DMS79 (cell line): ENCODE results near the gene FOXJ2.
"Not testable (repeated sequence)": the region's sequence is repeated elsewhere in the genome, so short reads cannot be mapped to it uniquely, and the experiment has no call there.

Experiments
- DNase-seq: peaks from one replicate; lab custom pipeline; 2025; lab: John Stamatoyannopoulos, UW

FOXJ2 gene

DNA sequence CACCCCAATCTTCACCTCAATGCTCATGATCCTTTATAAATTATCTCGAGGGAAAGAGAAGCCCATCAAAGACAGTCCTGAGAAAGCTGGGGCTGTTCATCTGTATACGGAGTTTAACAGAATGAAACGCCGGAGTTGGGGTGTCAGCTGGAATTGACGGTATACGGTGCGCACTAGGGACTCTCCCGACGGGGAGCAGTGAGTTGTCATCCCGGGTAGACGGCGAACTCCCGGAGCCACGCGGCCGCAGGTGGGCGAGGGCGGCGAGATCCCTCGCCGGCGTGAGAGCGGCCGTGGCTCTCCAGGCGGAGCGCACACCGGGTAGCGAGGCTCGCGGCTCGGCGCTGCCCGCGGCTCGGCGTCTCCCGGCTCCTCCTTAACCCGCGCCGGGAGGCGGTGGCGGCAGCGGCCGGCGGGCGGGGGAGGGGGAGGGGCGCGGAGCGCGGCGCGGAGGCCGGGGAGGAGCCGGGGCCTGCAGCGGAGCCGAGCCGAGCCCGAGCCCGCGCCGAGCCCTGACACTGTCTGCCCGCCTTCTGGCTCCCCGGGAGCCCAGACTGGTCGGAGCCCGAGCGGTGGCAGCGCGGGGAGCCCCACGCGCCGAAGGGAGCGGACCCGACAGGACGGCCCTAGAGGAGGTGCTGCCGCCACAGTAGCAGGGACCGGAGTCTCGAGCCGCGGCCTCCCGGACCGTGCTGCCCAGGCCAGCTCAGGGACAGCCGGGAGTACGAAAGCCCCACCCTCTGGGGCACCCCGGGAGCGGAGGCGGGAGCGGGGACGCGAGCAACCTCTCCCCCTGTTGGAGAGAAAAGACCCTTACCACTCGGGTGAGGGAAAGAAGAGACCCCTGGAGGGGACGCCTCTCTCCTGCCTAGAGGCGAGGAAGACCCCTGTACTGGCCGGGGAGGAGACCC lies at the start of gene FOXJ2:
Gene FOXJ2 (plus strand): TSS at position 475 of the 911 bp plus-strand sequence. CDS start 7,117 bp downstream, outside the sequence.
- no peak for DNase-seq

DNA sequence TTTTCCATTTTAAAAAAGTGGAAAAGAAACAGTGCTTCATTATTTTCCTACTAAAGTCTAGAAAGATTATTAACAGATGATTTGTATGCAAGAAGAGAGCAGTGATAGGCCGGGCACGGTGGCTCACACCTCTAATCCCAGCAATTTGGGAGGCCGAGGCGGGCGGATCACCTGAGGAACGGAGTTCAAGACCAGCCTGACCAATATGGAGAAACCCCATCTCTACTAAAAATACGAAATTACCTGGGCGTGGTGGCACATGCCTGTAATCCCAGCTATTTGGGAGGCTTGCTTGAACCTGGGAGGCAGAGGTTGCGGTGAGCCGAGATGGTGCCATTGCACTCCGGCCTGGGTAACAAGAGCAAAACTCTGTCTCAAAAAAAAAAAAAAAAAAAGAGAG lies 49.5 kb upstream of the FOXJ2 start:
- DNase-seq: not testable (repeated sequence)

DNA sequence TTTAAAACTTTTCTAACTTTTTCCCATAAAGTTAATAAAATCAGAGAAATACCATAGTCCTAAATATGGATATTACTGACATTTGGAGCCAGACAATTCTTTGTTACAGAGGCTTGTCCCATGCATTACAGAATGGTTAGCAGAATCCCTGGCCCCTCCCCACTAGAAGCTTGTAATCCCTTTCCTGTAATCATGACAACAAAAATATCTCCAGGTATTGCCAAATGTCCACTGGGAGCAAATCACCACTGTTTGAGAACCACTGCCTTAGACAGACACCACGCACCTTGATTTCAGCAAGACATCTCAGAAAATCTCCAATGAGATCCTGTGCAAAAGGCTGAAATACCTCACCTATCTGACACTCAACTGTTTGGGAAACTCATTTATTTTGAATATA lies 49.1 kb upstream of the FOXJ2 start:
- DNase-seq: not testable (repeated sequence)

DNA sequence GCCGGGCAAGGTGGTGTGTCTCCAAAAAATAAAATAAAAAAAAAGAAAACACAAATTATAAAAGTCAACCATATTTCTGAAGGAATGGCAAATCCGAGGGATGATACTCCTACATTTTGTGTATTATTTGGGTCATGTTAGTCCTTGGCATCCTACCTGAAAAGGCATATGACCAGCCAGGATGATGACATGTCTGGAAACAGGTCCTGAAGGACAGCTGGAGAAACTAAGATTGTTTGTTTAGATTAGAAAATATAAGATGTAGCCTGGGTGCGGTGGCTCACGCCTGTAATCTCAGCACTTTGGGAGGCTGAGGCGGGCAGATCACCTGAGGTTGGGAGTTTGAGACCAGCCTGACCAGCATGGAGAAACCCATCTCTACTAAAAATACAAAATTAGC lies 47.6 kb upstream of the FOXJ2 start:
- no peak for DNase-seq

DNA sequence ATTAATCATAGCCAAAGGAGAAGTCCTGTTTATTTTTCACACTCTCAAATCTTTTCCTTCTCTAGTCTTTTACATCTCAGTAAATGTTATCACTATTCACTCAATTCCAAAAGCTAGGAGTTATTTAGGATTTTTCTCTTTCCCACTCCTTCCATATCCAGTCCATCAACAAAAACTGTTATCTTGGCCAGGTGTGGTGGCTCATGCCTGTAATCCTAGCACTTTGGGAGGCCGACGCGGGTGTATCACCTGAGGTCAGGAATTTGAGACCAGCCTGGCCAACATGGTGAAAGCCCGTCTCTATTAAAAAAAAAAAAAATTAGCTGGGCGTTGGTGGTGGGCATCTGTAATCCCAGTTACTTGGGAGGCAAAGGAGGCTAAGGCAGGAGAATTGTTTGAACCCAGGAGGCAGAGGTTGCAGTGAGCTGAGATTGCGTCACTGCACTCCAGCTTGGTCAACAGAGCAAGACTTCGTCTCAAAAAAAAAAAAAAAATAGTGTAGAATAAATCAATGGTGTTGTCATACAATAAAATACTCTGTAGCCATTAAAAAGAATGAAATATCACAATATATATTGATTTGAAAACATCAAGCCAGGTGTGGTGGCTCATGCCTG lies 46.6 kb upstream of the FOXJ2 start:
- no peak for DNase-seq

DNA sequence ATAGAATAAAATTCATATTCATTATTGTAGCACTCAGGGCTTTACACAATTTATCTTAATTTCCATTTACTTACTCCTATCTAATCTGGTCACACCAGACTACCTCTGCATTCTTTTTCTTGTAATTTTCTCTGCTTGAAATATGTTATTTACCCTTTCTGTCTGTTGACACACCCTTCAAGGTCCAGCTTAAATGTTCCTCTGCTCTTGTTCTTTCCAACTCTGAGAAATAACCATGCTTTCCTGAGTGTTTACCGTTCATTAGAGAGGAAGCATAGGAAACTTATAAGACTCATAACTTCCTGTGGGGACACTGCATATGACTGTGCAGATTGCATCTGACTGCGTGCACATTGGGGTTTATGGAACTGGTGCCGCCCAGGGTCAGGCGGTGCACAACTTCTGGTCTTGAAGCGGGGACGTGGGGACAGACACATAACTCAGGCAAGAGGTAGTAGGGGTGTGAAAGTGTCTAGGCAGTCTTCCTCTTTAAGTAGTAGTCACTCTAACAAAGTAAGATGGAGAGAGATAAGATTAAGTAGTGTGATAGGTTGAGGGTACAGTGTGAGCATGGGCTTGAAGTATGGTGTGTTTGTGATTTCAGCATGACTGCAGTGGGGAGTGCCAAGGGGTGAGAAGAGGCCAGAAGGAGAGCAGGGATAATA lies 42.6 kb upstream of the FOXJ2 start:
- no peak for DNase-seq

DNA sequence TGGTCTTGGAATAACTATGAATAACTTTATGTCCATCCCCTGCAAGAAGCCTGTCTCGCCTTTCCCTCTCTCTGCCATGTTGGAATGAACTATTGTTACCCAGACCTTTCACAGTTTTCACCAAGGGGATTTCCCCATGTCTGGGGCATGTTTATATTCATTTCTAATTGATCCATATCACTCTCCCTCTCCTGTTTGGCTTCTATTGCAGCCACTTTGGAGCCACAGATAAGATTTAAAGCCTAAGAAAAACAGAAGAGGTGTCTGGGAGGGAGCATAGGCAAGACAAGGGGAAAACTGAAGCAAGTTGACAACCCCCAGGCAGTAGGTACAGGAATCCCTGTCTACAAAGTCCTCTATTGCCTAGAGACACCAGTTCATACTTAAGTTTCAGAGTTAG lies 41.0 kb upstream of the FOXJ2 start:
- no peak for DNase-seq

DNA sequence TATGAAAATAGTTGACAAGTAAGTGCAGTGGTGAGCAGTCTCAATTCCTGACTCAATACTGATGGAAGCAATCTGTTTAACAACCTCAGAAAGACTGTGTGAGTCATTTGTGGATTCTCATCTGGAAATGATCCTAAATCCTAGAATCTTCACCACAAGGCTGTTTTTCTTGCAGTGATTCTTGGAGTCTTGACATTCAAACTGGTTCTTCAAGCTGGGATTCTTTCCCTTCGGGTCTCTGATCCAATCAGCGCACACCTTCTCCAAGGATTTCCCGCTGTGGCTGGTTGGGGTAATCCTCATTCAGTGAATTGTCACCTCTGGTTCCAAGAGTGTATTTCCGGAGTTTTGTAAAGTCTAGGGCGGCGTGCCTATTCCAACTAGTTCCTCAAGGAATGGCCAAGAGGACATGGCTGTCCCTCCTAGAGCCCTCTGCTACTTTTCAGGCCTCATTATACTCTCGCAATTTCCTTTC lies 37.7 kb upstream of the FOXJ2 start:
- no peak for DNase-seq

DNA sequence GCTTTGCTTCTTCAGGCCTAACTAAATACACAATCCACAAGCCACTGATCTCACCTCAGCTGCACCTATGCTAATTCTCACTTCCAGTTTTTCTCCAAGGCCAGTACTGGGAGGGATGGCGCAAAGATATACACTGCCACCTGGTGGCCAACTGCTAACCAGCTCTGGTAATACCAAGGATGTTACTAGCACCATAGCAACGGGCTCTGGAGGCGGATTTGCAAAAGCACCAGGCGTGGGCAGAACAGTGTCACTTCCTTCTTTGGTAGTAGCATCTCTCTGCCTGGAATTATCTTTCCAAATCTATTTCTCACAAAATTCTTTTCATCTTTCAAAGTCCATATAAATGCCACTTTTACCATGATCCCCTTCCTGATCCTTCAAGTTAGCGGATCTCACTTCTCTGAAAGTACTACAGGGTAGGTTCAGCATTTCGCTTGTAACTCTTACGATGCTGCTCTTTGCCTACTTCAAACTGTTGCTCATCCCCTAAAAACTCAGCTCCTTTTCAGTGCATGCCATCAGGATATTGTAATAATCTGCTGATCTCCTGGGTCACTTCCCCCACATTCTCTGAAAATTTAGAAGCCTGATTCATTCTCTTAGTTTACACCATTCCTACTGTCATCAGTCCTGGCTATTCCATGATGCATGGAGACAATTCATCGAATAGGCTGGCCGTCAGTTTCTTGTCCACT lies 37.1 kb upstream of the FOXJ2 start:
- DNase-seq: peak; percentile 14

DNA sequence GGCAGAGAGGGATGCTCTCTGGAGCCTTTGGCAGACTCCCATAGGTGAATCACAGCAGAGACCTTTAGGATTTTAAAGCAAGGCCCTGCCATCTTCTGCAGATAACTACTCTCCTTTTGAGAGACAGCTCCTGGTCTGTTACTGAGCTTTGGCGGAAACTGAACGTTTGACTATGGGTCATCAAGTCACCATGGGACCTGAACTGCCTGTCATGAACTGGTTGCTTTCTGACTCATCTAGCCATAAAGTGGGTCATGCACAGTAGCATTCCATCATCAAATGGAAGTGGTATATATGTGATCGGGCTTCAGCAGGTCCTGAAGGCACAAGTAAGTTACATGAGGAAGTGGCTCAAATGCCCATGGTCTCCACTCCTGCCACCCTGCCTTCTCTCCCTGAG lies 31.7 kb upstream of the FOXJ2 start:
- DNase-seq: not testable (repeated sequence)

DNA sequence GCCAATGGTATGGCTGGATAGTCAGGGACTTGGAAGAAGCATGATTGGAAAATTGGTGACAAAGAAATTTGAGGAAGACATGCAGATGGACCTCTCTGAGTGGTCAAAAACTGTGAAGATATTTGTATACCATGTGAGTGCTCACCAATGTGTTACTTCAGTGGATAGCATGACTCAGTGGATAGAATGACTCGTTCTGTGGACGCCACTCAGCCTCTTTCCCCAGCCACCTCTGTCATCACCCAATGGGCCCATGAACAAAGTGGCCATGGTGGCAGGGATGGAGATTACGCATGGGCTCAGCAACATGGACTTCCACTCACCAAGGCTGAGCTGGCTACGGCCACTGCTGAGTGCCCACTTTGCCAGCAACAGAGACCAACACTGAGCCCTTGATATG lies 31.0 kb upstream of the FOXJ2 start:
- DNase-seq: not testable (repeated sequence)

DNA sequence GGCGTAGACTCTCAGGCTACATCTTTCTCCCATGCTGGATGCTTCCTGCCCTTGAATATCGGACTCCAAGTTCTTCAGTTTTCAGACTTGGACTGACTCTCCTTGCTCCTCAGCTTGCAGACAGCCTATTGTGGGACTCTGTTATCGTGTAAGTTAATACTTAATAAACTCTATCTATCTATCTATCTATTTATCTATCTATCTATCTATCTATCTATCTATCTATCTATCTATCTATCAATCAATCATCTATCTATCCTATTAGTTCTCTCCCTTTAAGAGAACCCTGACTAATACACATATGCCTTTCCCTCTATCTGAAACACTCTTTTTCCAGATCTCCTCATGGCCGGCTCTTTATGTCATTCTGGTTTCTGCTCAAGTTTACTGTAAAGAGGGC lies 27.6 kb upstream of the FOXJ2 start:
- not testable (repeated sequence) for DNase-seq

DNA sequence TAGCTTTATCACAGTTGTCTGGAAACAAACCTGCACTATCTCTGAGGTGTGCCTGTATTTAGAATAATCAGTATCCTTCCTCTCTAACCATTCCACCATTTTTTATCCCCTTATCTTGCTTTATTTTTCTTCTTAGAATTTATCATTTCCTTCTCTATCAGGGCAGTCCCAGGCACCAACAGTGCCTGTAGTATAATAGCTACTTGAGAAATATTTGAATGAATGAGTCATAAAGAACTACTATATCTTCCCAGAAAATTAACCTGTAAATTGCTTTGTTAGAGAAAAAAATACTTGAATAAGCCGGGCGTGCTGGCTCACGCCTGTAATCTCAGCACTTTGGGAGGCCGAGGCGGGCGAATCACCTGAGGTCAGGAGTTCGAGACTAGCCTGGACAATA lies 21.2 kb upstream of the FOXJ2 start:
- no peak for DNase-seq

DNA sequence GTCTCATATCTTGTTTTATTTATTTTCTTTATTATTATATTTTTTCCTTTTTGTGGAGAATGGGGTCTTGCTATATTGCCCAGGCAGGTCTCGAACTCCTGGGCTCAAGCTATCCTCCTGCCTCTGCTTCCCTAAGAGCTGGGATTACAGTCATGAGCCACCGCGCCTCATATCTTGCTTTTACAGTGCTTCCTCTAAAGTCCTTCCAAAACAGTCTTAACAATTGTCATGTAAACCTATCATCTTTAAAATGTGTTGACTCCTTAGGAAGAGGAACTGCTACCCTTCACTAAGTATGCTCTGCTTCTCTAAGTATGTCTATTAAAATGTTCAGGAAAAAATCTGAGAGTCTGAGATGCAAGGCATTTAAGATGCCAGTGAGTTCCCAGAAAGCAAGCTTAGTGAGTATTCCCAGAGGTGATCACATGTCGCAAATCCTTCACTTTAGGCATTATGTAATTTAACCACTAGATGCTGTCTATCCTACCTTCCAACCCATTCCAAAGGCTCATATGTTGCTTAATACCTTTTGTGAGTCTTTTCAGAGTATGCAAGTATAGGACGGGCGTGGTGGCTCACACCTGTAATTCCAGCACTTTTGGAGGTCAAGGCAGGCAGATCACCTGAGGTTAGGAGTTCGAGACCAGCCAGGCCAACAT lies 19.7 kb upstream of the FOXJ2 start:
- DNase-seq: no peak

DNA sequence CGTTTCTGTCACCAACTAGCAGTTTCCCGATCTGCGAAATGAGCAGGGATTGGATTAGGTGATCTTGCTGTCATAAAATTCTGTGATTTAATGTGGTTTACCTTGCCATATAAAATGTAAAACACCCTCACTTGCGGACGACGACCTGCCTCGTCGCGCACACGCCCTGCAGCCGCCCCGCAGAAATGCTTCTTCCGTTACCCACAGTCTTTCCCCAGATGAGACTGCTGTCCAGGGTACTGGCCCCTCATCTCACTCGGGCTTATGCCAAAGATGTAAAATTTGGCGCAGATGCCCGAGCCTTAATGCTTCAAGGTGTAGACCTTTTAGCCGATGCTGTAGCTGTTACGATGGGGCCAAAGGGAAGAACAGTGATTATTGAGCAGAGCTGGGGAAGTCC lies 17.7 kb upstream of the FOXJ2 start:
- DNase-seq: no peak

DNA sequence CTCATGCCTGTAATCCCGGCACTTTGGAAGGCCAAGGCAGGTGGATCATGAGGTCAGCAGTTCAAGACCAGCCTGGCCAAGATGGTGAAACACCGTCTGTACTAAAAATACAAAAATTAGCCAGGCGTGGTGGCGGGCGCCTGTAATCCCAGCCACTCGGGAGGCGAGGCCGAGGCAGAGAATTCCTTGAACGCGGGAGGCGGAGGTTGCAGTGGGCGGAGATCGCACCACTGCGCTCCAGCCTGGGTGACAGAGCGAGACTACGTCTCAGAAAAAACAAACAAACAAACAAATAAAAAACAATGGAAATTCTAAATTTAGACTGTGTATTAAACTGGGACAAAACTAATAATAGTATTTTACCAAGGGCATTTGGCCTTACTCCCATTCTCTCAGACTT lies 14.3 kb upstream of the FOXJ2 start:
- not testable (repeated sequence) for DNase-seq

DNA sequence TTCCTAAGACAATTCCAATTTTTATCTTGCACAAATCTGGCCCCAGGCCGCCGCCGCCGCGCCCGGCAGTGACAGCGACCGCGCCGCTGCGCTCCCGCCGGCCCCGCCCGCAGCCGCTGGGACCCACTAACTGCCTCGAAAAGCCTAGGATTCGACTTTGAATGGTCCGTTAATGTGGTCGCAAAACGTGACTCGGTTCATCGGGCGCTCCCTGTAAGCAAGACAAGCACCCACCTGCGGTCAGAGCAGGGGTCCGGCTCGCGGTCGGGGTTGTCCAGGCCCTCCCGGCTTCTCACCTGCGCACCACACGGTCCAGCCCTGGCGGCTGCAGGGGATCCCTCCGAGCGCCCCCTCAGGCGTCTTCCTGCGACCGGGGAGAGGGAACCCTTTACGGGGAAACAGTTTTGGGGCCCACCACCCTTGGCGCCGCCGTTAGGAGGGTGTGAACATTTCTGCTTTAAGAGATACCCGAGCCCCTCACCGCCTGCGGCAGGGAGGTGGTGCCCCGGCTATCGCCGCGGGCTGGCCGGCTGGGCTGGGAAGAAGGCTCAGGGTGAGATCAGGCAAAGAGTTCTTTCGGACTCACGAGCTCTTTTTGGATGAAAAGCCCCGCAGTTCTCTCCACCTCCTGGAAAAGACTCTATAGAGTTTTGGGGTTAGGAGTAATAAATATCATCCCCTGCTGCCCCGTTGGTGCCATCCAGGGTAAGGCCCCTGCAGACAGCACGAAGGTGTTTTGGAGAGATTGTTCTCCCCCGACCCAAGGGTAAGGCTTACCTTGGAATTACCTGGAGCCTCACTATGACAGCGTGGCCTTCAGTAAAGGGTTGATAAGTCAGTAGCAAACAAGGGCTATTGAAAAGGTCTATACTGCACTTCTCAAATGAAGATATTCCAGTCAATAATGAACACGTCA lies 13.6 kb upstream of the FOXJ2 start:
- no peak for DNase-seq

DNA sequence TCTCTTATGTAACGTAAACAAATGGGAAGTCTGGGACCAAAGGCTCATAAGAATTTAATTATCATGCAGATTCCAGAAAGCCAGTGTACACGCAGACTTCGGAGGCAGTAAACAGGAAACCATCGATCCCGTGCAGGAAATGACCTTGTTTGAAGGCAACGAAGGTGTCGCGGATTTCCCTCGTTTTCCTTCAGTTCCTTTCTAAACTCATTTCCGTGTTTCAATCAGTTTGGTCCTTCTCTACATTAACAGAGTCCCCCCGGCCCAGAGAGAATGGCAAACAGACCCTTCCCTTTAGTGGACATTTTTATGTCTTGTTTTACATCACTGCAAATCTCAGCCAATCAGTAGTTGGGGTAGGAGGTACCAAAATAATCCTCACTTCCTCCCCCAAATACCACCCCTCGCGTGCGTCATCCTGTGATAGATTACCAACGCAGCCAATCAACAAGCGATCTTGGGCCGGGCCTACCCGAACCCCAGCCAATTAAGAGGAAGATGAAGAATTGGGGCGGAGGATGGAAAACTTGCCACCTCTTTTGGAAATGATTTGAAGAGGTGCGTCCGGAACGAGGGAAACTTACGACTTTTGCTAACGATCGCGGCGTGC lies 6.1 kb upstream of the FOXJ2 start:
- peak; percentile 99 for DNase-seq

DNA sequence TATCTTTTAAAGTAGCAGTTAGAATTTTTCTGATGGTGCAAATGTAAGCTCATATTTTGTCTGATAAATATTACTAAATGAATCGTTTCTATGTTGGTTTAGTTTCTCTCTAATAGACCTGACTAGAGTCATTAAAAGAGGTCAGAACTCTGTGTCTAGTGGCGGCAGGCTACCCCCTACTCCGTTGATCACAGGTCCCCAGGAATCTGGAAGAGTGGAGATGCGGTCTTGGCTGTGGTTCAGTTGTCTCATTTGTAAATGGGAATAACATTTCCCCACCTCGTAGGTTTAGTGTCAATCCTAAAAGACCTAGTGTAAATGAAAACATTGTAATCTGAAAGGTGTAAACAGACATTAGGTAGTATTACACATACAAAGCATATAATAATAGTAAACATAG lies 4.7 kb upstream of the FOXJ2 start:
- no peak for DNase-seq

DNA sequence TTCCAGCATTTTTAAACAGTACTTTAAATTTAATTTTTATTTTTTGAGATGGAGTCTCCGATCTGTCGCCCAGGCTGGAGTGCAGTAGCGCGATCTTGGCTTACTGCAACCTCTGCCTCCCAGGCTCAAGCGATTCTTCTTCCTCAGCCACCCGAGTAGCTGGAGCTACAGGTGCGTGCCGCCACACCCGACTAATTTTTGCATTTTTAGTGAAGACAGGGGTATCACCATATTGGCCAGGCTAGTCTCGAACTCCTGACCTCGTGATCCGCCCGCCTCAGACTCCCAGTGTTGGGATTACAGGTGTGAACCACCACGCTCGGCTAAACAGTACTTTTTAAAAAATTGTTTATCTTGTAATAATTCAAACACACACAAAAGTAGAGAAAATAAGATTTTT lies 4.2 kb upstream of the FOXJ2 start:
- DNase-seq: no peak
